ENCODE measurements around the gene ITIH3. TPM values are rescaled to one million over a fixed set of nuclear protein-coding genes. Genes with fewer than 3 reads are reported as not detected.
A peak's percentile ranks its signal among the peaks of the same experiment; 100 is the strongest.

The ITIH3 gene
- total RNA-seq, 2 experiments from 2014 or later: not detected

- ATAC-seq (ENCODE audit: poor library complexity) (no peak), DNase-seq (no peak)
- Mint-ChIP-seq H3K4me3 (no peak overlapping the region), H3K27me3 (no peaks in the 10 kb centered on the region), H3K27ac (no peak overlapping the region), H3K36me3 (ENCODE audit: low read depth) (no peaks in the 10 kb centered on the region), H3K9me3 (no peaks in the 10 kb centered on the region), H3K4me1 (ENCODE audit: low read depth) (no peaks in the 10 kb centered on the region)
- H3K27ac ChIP-seq (ENCODE audit: low read depth in 1 of 2, low read length in 2 of 2): no peak overlapping the region
- no peak overlapping the region for H3K4me3 ChIP-seq (ENCODE audit: low read length)
- ChIA-PET CTCF (no interaction called here), POLR2A (no interaction called here)
- intact Hi-C loops (cut with DNase I, micrococcal nuclease): no loop called here
- no peaks in the 10 kb centered on the region for H3K4me1 ChIP-seq (ENCODE audit: insufficient read depth, low read length)
- no peaks in the 10 kb centered on the region for H3K27me3 ChIP-seq (ENCODE audit: control insufficient read depth in 1 of 2, insufficient read depth in 2 of 2, low read length in 2 of 2)
- no peak for TF ChIP-seq CTCF (IDR thresholded peaks at IDR 0.05)
- no peaks in the 10 kb centered on the region for H3K36me3 ChIP-seq (ENCODE audit: insufficient read depth, low read length)
- no peaks in the 10 kb centered on the region for H3K9me3 ChIP-seq (ENCODE audit: control insufficient read depth in 1 of 2, insufficient read depth in 1 of 2, low read length in 2 of 2)
Observed at GRCh38 chr3:52796411-52796810, 1.8 kb downstream of the ITIH3 start.

GRCh38 chr3:52798376-52798977, 3.9 kb downstream of the ITIH3 start:
- intact Hi-C loops (cut with DNase I, micrococcal nuclease): no loop called here
- Mint-ChIP-seq H3K4me1 (ENCODE audit: low read depth) (no peaks in the 10 kb centered on the region), H3K9me3 (no peaks in the 10 kb centered on the region), H3K4me3 (no peak overlapping the region), H3K27me3 (no peaks in the 10 kb centered on the region), H3K36me3 (ENCODE audit: low read depth) (no peaks in the 10 kb centered on the region), H3K27ac (no peak overlapping the region)
- no peaks in the 10 kb centered on the region for H3K9me3 ChIP-seq (ENCODE audit: control insufficient read depth in 1 of 2, insufficient read depth in 1 of 2, low read length in 2 of 2)
- no peaks in the 10 kb centered on the region for H3K4me1 ChIP-seq (ENCODE audit: insufficient read depth, low read length)
- H3K27ac ChIP-seq (ENCODE audit: low read depth in 1 of 2, low read length in 2 of 2): peak overlapping the region in 1 of 2 donors; percentile 4
- no peak for ATAC-seq (ENCODE audit: poor library complexity)
- DNase-seq: no peak
- no peak overlapping the region for H3K4me3 ChIP-seq (ENCODE audit: low read length)
- ChIA-PET POLR2A (no interaction called here), CTCF (no interaction called here)
- TF ChIP-seq CTCF (IDR thresholded peaks at IDR 0.05): no peak
- H3K27me3 ChIP-seq (ENCODE audit: control insufficient read depth in 1 of 2, insufficient read depth in 2 of 2, low read length in 2 of 2): no peaks in the 10 kb centered on the region
- H3K36me3 ChIP-seq (ENCODE audit: insufficient read depth, low read length): no peaks in the 10 kb centered on the region

- no peaks in the 10 kb centered on the region for H3K27me3 ChIP-seq (ENCODE audit: control insufficient read depth in 1 of 2, insufficient read depth in 2 of 2, low read length in 2 of 2)
- Mint-ChIP-seq H3K4me1 (ENCODE audit: low read depth) (no peaks in the 10 kb centered on the region), H3K9me3 (no peaks in the 10 kb centered on the region), H3K27ac (no peak overlapping the region), H3K36me3 (ENCODE audit: low read depth) (no peaks in the 10 kb centered on the region), H3K4me3 (no peak overlapping the region), H3K27me3 (no peaks in the 10 kb centered on the region)
- no peak overlapping the region for H3K27ac ChIP-seq (ENCODE audit: low read depth in 1 of 2, low read length in 2 of 2)
- H3K4me1 ChIP-seq (ENCODE audit: insufficient read depth, low read length): no peaks in the 10 kb centered on the region
- H3K9me3 ChIP-seq (ENCODE audit: control insufficient read depth in 1 of 2, insufficient read depth in 1 of 2, low read length in 2 of 2): no peaks in the 10 kb centered on the region
- DNase-seq (peak in 5 of 14 experiments; percentile 3 to 44 (median 23)), ATAC-seq (ENCODE audit: poor library complexity) (peak; percentile 37)
- intact Hi-C loops (cut with DNase I, micrococcal nuclease): no loop called here
- peak; percentile 39 for TF ChIP-seq CTCF (IDR thresholded peaks at IDR 0.05)
- no peak overlapping the region for H3K4me3 ChIP-seq (ENCODE audit: low read length)
- ChIA-PET CTCF (no interaction called here), POLR2A (no interaction called here)
- H3K36me3 ChIP-seq (ENCODE audit: insufficient read depth, low read length): no peaks in the 10 kb centered on the region
Observed at GRCh38 chr3:52798978-52799476, 4.4 kb downstream of the ITIH3 start.
